Right lobe of liver (tissue), 6 donors: ENCODE results near the gene SFSWAP. TPM values are rescaled to one million over a fixed set of nuclear protein-coding genes. Genes with fewer than 3 reads are reported as not detected.

Experiments used
- ATAC-seq, 4 donors: fragments of 200-7000 bp; cut with Tn5 transposase; one replicate each; pipeline ENCODE4 v1.9.1; 2020; ENCODE audit warnings: mild to moderate bottlenecking in 4 of 4, moderate library complexity in 4 of 4
- DNase-seq, 3 donors: peaks; one replicate each; pipeline ENCODE4 v3.0.0-alpha.2; 2020
- H3K27ac ChIP-seq, 3 donors: fragments of 200-600 bp; one replicate each; pipeline ENCODE4 v1.8.0; 2022
- H3K27me3 ChIP-seq, 2 donors: fragments of 200-600 bp; one replicate each; pipeline ENCODE4 v1.8.0; 2022
- H3K36me3 ChIP-seq, 4 donors: fragments of 200-600 bp; sonication (generic) in 1 of 4; one replicate each; pipeline versions ENCODE4 v1.5.1 to v1.8.0; 2017 to 2022; ENCODE audit warnings: control low read depth in 1 of 4
- H3K4me1 ChIP-seq, 4 donors: fragments of 200-600 bp; sonication (generic) in 1 of 4; one replicate each; pipeline versions ENCODE4 v1.5.1 to v1.8.0; 2017 to 2022; ENCODE audit warnings: control low read depth in 1 of 4
- H3K4me3 ChIP-seq, 3 donors: fragments of 200-600 bp; one replicate each; pipeline ENCODE4 v1.8.0; 2022
- H3K9me3 ChIP-seq, 4 donors: fragments of 200-600 bp; sonication (generic) in 1 of 4; one replicate each; pipeline versions ENCODE4 v1.5.1 to v1.8.0; 2017 to 2022; ENCODE audit warnings: control low read depth in 1 of 4
- CTCF ChIP-seq, 4 donors: fragments of 200-600 bp in 3 of 4; fragments of 450-650 bp in 1 of 4; IDR thresholded peaks; one replicate each; pipeline versions ENCODE4 v1.5.1 to v1.8.0; 2016 to 2022; ENCODE audit warnings: antibody characterized with exemption in 4 of 4, mild to moderate bottlenecking in 2 of 4
- POLR2A ChIP-seq: fragments of 450-650 bp; IDR thresholded peaks from one replicate; pipeline ENCODE4 v1.6.1; 2017; ENCODE audit warnings: antibody characterized with exemption, mild to moderate bottlenecking
- WGBS: methylation state at CpG from one replicate; pipeline ENCODE4 v1.1.6; 2018; ENCODE audit warnings: low coverage, low lambda C conversion rate; ENCODE audit not compliant: insufficient coverage; ENCODE audit errors: missing lambda C conversion rate; 5-methylcytosine and 5-hydroxymethylcytosine counted together
- intact Hi-C, 2 donors: fragments of 100-400 bp; cut with DNase I; formaldehyde crosslinking; loops; one replicate each; pipeline versions ENCODE4 v1.11.2 to v1.14.1; 2022
- total RNA-seq, 6 experiments: library from RNA; depleted of rRNA in 2 of 6; stranded (reverse); fragments of >200 nt in 2 of 6; fragmentation: NEBNext Ultra II Directional in 3 of 6; extraction: Animal tissue kit (Norgen Biotek cat#: 25700) in 3 of 6; gene quantifications; one replicate each; pipeline versions ENCODE4 v1.1.0 to v1.2.4, GENCODE V29; 2016 to 2023
- donor health status: DM: no; HTN: yes; CAD: no.
- donor health status: DM: no; HTN: no; CAD: no.
- donor health status: DM: no; HTN: no; CAD: no.
- donor health status: DM: no; HTN: yes; CAD: no.
- donor health status: DM: no; HTN: yes; CAD: no.

SFSWAP gene
- total RNA-seq, 6 experiments from 2014 or later, result 9.8 to 20.2 (median 13.1) TPM

- Histone ChIP-seq H3K27me3 (no peaks in the 10 kb centered on the region), H3K4me1 (no peaks in the 10 kb centered on the region), H3K36me3 (peaks cover 0 to 30% (median 16%) of the 10 kb centered on the region in 4 donors), H3K4me3 (no peak overlapping the region), H3K9me3 (no peaks in the 10 kb centered on the region), H3K27ac (no peak overlapping the region)
- TF ChIP-seq POLR2A (no peak), CTCF (IDR thresholded peaks at IDR 0.05) (no peak)
- intact Hi-C loops, result no loop called here
- WGBS, result 90% methylated on average over 7 of the region's 10 CpGs
- DNase-seq (no peak), ATAC-seq (no peak)
Observed at GRCh38 chr12:131794573-131794972, 83.7 kb downstream of the SFSWAP start.

GRCh38 chr12:131795064-131795463, 84.2 kb downstream of the SFSWAP start:
- intact Hi-C loops, result no loop called here
- DNase-seq, result no peak
- peak in 1 of 4 donors; percentile 6 for ATAC-seq
- H3K4me1 ChIP-seq, result no peaks in the 10 kb centered on the region
- no peak for TF ChIP-seq POLR2A
- TF ChIP-seq CTCF (IDR thresholded peaks at IDR 0.05), result no peak
- 81% methylated on average over 4 of the region's 14 CpGs for WGBS
- H3K36me3 ChIP-seq, result peaks cover 0 to 29% (median 14%) of the 10 kb centered on the region in 4 donors
- H3K27ac ChIP-seq, result no peak overlapping the region
- H3K27me3 ChIP-seq, result no peaks in the 10 kb centered on the region
- H3K9me3 ChIP-seq, result no peaks in the 10 kb centered on the region
- H3K4me3 ChIP-seq, result no peak overlapping the region

GRCh38 chr12:131795690-131796410, 85.0 kb downstream of the SFSWAP start:
- Histone ChIP-seq H3K27ac (no peak overlapping the region), H3K27me3 (no peaks in the 10 kb centered on the region), H3K4me1 (no peaks in the 10 kb centered on the region), H3K36me3 (peaks cover 0 to 29% (median 14%) of the 10 kb centered on the region in 4 donors), H3K9me3 (no peaks in the 10 kb centered on the region), H3K4me3 (no peak overlapping the region)
- DNase-seq (no peak), ATAC-seq (peak in 1 of 4 donors; percentile 18)
- intact Hi-C loops, result no loop called here
- WGBS, result 73% methylated on average over 5 of the region's 15 CpGs
- no peak for TF ChIP-seq CTCF (IDR thresholded peaks at IDR 0.05)
- TF ChIP-seq POLR2A, result no peak

GRCh38 chr12:131796411-131796736, 85.5 kb downstream of the SFSWAP start:
- DNase-seq (no peak), ATAC-seq (no peak)
- H3K36me3 ChIP-seq, result peaks cover 0 to 29% (median 14%) of the 10 kb centered on the region in 4 donors
- no peak overlapping the region for H3K4me3 ChIP-seq
- no peaks in the 10 kb centered on the region for H3K4me1 ChIP-seq
- no peaks in the 10 kb centered on the region for H3K27me3 ChIP-seq
- H3K9me3 ChIP-seq, result no peaks in the 10 kb centered on the region
- intact Hi-C loops, result no loop called here
- TF ChIP-seq CTCF (IDR thresholded peaks at IDR 0.05), result no peak
- no peak for TF ChIP-seq POLR2A
- 97% methylated on average over 6 of the region's 6 CpGs for WGBS
- H3K27ac ChIP-seq, result no peak overlapping the region
